Neural crest cell (in vitro differentiated cells): ENCODE results near the gene CLGN. TPM values are rescaled to one million over a fixed set of nuclear protein-coding genes. Genes with fewer than 3 reads are reported as not detected.

Experiments
- DNase-seq: peaks from one replicate; pipeline ENCODE4 v3.0.0; 2021; ENCODE audit warnings: low read depth, mixed read lengths, low spot score
- H3K27ac Mint-ChIP-seq: one replicate; pipeline ENCODE4 v1.8.0; 2021; ENCODE audit warnings: mild to moderate bottlenecking, mixed read lengths; ENCODE audit not compliant: unreplicated experiment
- H3K27me3 Mint-ChIP-seq: 2 replicates; pipeline ENCODE4 v1.8.0; 2021; ENCODE audit warnings: low read depth, mild to moderate bottlenecking, mixed read lengths
- H3K36me3 Mint-ChIP-seq: 2 replicates; pipeline ENCODE4 v1.8.0; 2021; ENCODE audit warnings: low read depth, mild to moderate bottlenecking, mixed read lengths
- H3K4me1 Mint-ChIP-seq: 2 replicates; pipeline ENCODE4 v1.8.0; 2021; ENCODE audit warnings: mixed read lengths
- H3K4me3 Mint-ChIP-seq: one replicate; pipeline ENCODE4 v1.8.0; 2021; ENCODE audit warnings: mild to moderate bottlenecking, mixed read lengths
- H3K9me3 Mint-ChIP-seq: 2 replicates; pipeline ENCODE4 v1.8.0; 2021; ENCODE audit warnings: mixed read lengths
- total RNA-seq: library from RNA; stranded (reverse); gene quantifications from 2 replicates; pipeline ENCODE4 v1.2.1, GENCODE V29; 2021
- TF ChIP-seq, protein P1 (sequence below): fragments of 200-600 bp; sonication (generic); conservative IDR thresholded peaks from 2 replicates; pipeline ENCODE4 v1.5.0; 2021; ENCODE audit warnings: antibody characterized with exemption, mild to moderate bottlenecking

CLGN gene
- total RNA-seq, 1 donor from 2014 or later, result 16.1 TPM

GRCh38 chr4:140344621-140345020 lies 82.8 kb downstream of the CLGN start:
- Mint-ChIP-seq H3K27me3 (peaks cover 3% of the 10 kb centered on the region), H3K4me3 (no peak overlapping the region), H3K4me1 (peaks cover 16% of the 10 kb centered on the region), H3K27ac (no peak overlapping the region), H3K36me3 (no peaks in the 10 kb centered on the region), H3K9me3 (no peaks in the 10 kb centered on the region)
- no peak for DNase-seq
- TF ChIP-seq, protein P1, sequence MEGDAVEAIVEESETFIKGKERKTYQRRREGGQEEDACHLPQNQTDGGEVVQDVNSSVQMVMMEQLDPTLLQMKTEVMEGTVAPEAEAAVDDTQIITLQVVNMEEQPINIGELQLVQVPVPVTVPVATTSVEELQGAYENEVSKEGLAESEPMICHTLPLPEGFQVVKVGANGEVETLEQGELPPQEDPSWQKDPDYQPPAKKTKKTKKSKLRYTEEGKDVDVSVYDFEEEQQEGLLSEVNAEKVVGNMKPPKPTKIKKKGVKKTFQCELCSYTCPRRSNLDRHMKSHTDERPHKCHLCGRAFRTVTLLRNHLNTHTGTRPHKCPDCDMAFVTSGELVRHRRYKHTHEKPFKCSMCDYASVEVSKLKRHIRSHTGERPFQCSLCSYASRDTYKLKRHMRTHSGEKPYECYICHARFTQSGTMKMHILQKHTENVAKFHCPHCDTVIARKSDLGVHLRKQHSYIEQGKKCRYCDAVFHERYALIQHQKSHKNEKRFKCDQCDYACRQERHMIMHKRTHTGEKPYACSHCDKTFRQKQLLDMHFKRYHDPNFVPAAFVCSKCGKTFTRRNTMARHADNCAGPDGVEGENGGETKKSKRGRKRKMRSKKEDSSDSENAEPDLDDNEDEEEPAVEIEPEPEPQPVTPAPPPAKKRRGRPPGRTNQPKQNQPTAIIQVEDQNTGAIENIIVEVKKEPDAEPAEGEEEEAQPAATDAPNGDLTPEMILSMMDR, result no peak

GRCh38 chr4:140344101-140344500 lies 83.3 kb downstream of the CLGN start:
- no peak overlapping the region for H3K4me3 Mint-ChIP-seq
- no peak overlapping the region for H3K27ac Mint-ChIP-seq
- TF ChIP-seq, protein P1, result no peak
- H3K36me3 Mint-ChIP-seq, result no peaks in the 10 kb centered on the region
- peaks cover 11% of the 10 kb centered on the region for H3K4me1 Mint-ChIP-seq
- DNase-seq, result no peak
- H3K27me3 Mint-ChIP-seq, result peaks cover 3% of the 10 kb centered on the region
- H3K9me3 Mint-ChIP-seq, result no peaks in the 10 kb centered on the region

DNA sequence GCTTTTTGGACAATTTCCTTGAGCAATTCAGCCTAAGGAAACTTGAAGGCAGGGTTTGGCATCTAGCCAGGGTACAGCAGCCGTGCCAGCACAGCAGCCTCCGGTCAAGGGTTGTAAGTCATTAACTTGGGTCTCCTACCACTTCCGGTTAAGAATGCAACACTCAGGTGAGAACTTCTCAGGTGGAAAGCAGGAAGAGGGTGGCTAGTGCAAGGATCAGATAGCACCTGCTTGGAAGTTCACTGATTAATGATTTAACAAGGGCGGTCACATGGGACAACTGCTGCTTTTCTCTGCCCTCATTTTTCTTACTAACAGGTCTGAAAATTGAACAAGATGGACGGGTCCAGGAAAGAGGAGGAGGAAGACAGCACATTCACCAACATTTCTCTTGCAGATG lies 84.1 kb downstream of the CLGN start:
- TF ChIP-seq, protein P1, result no peak
- peaks cover 3% of the 10 kb centered on the region for H3K27me3 Mint-ChIP-seq
- no peaks in the 10 kb centered on the region for H3K9me3 Mint-ChIP-seq
- no peak overlapping the region for H3K27ac Mint-ChIP-seq
- H3K4me1 Mint-ChIP-seq, result peaks cover 5% of the 10 kb centered on the region
- H3K36me3 Mint-ChIP-seq, result no peaks in the 10 kb centered on the region
- DNase-seq, result no peak
- no peak overlapping the region for H3K4me3 Mint-ChIP-seq

GRCh38 chr4:140342620-140343019 lies 84.8 kb downstream of the CLGN start:
- peaks cover 2% of the 10 kb centered on the region for H3K36me3 Mint-ChIP-seq
- no peak overlapping the region for H3K27ac Mint-ChIP-seq
- H3K27me3 Mint-ChIP-seq, result peaks cover 3% of the 10 kb centered on the region
- peaks cover 5% of the 10 kb centered on the region for H3K4me1 Mint-ChIP-seq
- no peak overlapping the region for H3K4me3 Mint-ChIP-seq
- DNase-seq, result no peak
- H3K9me3 Mint-ChIP-seq, result no peaks in the 10 kb centered on the region
- TF ChIP-seq, protein P1, result no peak

Other genes with a start within 250 kb of the CLGN start
- gene SCOC, start 54.0 kb downstream of the CLGN start, total RNA-seq, result 36.9 and 40.7 TPM in 2 replicates
- not detected in 2 replicates for gene MGAT4D, start 70.6 kb upstream of the CLGN start, total RNA-seq
- gene ELMOD2, start 96.5 kb upstream of the CLGN start, total RNA-seq, result 49.1 and 52.3 TPM in 2 replicates
- not detected in 2 replicates for gene UCP1, start 141.3 kb upstream of the CLGN start, total RNA-seq